Measurements from ENCODE around the gene SLC23A3.
"Not testable (repeated sequence)": the region's sequence is repeated elsewhere in the genome, so short reads cannot be mapped to it uniquely, and the experiment has no call there.

Gene SLC23A3

DNA sequence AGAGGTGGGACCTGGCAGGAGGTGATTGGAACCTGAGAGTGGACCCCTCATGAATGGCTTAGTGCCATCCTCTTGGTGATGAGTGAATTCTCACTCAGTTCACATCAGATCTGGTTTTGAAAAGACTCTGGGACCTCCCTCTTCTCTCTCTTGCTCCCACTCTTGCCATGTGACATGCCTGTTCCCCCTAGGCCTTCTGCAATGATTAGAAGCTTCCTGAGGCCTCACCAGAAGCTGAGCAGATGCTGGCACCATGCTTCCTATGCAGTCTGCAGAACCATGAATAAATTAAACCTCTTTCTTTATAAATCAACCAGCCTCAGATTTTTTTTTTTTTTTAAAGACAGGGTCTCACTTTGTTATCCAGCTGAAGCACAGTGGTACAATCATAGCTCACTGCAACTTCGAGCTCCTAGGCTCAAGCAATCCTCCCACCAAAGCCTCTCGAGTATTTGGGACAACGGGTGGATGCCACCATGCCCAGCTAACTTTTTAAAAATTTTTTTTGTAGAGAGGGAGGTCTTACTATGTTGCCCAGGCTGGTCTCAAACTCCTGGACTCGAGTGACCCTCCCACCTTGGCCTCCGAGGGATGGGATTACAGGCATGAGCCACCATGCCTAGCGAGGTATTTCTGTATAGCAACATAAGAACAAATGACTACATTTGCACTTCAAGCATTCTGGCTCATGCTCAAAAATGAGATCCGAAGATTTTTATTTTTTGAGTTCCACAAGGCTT is 34.8 kb upstream of the SLC23A3 start:
- DNase-seq = no peak

DNA sequence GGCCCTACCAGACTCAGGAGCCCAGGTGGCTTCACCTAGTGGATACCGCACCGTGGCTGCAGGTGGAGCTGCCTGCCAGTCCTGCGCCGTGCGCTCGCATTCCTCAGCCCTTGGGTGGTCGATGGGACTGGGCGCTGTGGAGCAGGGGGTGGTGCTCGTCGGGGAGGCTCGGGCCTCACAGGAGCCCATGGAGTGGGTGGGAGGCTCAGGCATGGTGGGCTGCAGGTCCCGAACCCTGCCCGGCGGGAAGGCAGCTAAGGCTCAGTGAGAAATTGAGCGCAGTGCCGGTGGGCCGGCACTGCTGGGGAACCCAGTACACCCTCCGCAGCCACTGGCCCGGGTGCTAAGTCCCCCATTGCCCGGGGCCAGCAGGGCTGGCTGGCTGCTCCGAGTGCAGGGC is 31.5 kb upstream of the SLC23A3 start:
- DNase-seq = not testable (repeated sequence)

DNA sequence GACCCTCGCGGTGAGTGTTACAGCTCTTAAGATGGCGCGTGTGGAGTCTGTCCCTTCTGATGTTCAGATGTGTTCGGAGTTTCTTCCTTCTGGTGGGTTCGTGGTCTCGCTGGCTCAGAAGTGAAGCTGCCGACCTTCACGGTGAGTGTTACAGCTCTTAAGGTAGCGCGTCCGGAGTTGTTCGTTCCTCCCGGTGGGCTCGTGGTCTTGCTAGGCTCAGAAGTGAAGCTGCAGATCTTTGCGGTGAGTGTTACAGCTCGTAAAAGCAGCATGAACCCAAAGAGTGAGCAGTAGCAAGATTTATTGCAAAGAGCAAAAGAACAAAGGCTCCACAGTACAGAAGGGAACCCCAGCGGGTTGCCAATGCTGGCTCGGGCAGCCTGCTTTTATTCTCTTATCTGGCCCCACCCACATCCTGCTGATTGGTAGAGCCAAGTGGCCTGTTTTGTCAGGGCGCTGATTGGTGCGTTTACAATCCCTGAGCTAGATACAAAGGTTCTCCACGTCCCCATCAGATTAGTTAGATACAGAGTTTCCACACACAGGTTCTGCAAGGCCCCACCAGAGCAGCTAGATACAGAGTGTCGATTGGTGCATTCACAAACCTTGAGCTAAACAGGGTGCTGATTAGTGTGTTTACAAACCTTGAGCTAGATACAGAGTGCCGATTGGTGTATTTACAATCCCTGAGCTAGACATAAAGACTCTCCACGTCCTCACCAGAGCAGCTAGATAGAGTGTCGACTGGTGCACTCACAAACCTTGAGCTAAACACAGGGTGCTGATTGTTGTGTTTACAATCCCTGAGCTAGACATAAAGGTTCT is 30.9 kb upstream of the SLC23A3 start:
- DNase-seq = not testable (repeated sequence)

DNA sequence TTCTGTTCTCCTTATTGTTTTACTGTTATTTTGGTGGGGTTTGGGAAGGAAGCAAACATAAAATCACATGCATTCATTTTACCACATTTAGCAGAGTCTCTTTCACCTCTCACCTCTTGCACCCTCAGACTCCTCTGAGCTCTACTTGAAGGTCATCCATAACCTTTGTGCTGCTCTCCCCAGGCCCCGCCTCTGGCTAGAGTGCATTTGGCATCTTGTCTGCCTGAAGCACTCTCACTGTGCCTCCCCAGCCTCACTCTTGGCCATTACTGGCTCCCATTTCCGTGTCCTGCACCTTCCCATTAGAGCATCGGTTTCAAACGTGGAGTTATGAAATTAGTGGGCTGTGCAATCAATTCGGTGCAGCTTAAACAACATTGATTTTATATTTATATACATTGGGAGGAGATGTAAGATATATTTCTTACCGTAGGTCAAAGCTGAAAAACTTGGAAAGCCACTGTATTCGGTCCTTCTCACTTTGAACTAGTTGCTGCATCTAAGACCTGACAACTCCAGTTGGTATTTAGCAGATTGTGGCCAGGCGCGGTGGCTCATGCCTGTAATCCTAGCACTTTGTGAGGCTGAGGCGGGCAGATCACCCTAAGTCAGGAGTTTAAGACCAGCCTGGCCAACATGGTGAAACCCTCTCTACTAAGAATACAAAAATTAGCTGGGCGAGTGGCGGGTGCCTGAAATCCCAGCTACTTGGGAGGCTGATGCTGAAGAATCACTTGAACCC is 29.8 kb upstream of the SLC23A3 start:
- no peak for DNase-seq

DNA sequence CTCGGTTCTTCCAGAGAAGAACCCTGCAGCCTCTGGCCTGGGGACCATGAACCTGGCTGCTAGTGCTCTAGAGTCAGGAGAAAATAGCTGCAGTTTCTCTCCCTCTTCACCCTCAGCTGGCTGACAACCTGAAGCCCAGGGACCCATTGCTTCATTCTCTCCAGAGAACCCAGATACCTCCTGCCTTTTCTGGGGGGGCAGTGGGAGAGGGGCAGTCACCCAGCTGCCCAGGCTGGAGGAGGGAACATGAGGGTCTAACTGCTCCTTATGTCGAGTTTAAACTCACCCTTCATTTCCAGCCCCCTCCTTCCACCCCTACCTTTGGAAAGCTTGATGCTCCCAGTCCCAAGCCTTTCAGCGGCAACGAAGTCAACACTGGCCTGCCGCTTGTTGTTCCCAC is 29.1 kb upstream of the SLC23A3 start:
- no peak for DNase-seq

DNA sequence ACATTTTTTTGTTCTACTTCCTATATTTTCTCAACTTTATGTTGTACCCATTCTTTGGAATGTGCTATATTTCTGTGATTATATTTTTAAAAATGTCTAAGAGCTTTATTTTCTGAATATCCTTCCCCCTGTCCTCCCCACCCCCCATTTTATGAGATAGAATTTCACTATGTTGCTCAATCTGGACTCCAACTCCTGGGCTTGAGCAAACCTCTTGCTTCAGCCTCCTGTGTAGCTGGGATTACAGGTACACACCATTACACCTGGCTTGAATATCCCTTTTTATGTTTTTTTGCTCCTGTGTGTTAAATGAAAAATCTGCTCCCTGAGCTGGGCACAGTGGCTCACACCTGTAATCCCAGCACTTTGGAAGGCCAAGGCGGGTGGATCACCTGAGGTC is 27.6 kb upstream of the SLC23A3 start:
- DNase-seq = no peak

DNA sequence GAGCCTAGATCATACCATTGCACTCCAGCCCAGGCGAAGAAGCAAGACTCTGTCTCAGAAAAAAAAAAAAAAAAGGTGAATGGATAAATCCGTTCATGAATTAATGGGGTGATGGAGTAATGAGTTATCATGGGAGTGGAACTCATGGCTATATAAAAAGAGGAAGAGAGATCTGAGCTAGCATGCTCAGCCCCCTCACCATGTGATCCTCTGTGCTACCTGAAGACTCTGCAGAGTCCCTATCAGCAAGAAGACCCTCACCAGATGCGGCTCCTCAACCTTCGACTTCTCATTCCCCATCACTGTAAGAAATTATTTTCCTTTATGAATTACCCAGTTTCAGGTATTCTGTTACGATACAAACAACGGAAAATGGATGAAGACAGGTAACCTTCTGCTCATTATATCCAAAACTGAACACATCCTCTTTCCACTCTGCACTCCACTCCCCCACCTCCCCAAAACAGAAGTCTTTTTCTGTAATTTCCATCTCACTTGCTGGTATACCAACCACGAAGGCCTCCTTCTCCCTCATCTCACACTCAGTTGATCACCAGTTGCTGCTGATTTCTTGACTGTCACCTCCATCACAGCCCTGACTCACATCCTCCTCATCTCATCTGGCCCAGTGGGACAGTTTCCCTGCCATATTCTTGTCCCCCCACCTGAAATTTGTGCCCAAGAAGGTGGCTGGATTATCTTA is 17.1 kb upstream of the SLC23A3 start:
- DNase-seq = no peak

DNA sequence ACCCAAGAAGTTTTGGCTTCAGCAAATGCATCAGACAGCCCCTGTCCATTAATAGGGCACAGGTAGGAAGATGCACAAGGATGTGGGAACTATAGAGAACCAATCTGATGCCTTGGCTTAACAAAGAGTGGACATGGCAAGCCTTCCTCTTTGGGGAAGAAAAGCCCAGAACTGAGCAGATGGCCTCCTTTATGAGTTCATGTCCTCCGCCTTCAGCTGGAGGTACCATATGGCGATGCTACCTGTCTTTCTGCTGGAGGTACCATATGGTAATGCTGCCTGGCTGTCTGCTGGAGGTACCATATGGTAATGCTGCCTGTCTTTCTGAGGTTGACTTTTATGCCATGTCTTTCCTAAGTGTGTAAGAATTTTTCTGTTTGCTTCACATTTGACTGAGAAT is 14.3 kb upstream of the SLC23A3 start:
- no peak for DNase-seq

DNA sequence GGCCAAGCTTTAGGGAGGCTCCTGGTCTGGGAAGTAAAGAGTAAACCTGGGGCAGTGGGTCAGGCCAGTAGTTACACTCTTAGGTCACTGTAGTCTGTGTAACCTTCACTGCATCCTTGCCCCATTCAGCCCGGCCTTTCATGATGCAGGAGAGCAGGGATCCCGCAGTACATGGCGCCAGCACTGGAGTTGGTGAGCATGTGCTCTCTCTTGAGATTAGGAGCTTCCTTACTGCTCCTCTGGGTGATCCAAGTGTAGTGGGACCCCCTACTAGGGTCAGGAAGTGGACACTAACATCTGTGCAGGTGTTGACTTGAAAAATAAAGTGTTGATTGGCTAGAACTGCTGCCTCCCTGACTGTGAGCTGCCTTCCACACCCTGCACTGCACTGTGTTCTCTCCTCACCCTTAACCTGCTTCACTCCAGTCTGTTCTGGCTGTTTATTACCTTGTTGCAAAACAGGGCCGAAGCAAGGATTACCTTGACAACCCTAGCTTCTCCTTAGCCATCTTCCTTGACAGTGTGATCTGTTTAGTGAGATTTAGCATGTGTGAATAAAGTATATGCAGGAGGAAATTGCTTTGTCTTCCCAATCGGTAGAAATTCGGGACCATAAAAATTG is 13.4 kb upstream of the SLC23A3 start:
- no peak for DNase-seq

DNA sequence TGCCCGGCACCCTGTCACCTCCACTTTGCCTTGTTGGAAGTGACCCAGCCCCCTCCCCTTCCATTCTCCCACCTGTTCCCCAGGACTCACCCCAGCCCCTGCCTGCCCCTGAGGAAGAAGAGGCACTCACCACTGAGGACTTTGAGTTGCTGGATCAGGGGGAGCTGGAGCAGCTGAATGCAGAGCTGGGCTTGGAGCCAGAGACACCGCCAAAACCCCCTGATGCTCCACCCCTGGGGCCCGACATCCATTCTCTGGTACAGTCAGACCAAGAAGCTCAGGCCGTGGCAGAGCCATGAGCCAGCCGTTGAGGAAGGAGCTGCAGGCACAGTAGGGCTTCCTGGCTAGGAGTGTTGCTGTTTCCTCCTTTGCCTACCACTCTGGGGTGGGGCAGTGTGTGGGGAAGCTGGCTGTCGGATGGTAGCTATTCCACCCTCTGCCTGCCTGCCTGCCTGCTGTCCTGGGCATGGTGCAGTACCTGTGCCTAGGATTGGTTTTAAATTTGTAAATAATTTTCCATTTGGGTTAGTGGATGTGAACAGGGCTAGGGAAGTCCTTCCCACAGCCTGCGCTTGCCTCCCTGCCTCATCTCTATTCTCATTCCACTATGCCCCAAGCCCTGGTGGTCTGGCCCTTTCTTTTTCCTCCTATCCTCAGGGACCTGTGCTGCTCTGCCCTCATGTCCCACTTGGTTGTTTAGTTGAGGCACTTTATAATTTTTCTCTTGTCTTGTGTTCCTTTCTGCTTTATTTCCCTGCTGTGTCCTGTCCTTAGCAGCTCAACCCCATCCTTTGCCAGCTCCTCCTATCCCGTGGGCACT is 12.7 kb upstream of the SLC23A3 start:
- DNase-seq = no peak

DNA sequence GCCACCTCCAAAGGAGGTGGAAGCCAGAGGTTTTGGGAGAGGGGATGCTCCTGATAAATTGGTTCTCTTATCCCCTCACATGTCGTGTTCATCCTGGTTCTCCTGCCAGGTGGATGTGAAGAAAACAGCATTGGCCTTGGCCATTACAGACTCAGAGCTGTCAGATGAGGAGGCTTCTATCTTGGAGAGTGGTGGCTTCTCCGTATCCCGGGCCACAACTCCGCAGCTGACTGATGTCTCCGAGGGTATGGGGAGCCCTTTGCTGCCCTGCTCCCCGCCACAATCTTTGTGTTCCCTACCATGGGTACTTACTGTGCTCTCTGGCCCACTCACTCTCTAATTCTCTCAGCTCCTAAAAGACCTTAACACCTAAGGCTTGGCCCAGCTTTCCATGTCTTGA is 11.7 kb upstream of the SLC23A3 start:
- no peak for DNase-seq

DNA sequence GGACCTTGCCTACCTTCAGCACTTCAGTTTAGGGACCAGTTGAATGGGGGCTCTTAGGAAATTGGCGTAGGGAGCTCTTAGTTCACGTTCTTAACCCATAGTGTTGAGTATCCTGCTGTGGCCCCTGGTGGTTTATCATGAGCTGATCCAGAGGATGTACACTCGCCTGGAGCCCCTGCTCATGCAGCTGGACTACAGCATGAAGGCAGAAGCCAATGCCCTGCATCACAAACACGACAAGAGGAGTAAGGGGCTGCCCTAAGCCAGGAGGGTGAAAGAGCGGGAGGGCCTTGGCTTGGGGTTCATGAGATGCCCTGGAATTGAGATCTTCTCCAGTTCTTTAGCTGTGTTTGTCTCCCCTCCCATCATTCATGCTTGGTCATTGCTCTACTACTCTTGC is 11.1 kb upstream of the SLC23A3 start:
- no peak for DNase-seq

DNA sequence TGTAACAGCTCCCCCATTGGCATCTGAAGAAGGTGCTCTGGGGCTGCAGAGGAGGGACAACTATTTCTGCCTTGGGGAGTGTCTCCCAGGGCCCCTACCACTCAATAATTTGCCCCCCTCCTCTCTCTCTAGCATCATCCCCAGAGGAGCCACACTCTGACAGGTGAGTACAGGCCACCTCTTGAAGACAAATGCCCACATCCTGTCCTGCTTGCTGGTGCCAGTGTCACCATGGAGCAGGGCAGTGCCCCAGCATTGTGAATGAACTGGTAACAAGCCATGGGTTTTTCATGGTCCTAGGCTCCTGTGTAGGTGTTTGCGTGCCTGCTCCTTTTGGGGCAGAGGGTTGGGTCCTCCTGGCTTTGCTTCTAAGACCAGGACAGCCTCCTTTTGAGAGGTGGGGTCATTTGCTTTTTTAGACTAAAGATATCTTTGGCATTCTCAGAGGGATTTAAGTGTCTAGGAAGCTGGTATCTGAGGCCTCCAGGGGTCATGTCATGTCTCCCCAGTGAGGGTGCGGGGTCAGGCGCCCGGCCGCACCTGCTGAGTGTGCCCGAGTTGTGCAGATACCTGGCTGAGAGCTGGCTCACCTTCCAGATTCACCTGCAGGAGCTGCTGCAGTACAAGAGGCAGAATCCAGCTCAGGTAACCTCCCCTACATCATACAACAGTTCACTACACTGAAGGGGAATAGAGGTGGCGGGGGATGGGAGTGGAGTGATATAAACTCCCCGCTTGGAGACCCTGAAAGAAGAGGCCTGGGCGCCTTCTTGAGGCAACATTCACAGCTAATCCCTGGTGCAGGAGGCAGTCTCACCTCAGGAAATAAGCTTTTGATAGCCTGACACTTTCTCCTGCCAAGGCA is 10.0 kb upstream of the SLC23A3 start:
- no peak for DNase-seq

DNA sequence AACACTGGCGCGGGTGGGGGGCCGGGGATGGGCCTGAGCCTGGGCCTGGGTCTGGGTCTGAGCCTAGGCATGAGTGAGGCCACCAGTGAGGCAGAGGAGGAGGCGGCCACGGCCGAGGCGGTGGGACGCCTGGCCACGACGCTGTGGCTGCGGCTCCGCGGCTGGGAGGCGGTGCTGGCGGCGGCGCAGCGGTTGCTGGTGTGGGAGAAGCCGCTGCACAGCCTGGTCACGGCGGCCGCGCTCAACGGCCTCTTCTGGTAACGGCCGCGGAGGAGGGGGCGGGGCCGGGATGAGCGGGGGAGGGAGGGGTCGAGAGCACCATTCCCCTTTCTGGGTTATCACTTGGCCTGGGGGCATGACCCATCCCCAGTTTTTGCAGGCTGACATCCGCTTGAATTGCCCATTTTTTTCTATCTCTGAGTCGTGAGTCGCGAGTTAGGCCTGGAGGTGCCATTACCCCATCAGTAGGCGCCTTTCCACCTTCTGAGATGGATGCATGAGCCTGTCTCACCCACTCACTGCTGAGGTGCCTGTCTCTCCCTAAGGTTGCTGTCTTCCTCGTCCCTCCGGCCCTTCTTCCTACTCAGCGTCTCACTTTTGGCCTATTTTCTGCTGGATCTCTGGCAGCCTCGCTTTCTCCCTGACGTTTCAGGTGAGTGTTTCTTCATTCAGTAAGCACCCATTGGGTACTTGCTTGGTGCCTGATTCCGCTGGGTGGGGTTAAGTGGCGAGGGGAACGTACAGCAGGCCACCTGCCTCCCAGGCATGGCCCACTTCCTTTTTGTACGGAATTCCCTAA is 8.7 kb upstream of the SLC23A3 start:
- peak; percentile 35 for DNase-seq

DNA sequence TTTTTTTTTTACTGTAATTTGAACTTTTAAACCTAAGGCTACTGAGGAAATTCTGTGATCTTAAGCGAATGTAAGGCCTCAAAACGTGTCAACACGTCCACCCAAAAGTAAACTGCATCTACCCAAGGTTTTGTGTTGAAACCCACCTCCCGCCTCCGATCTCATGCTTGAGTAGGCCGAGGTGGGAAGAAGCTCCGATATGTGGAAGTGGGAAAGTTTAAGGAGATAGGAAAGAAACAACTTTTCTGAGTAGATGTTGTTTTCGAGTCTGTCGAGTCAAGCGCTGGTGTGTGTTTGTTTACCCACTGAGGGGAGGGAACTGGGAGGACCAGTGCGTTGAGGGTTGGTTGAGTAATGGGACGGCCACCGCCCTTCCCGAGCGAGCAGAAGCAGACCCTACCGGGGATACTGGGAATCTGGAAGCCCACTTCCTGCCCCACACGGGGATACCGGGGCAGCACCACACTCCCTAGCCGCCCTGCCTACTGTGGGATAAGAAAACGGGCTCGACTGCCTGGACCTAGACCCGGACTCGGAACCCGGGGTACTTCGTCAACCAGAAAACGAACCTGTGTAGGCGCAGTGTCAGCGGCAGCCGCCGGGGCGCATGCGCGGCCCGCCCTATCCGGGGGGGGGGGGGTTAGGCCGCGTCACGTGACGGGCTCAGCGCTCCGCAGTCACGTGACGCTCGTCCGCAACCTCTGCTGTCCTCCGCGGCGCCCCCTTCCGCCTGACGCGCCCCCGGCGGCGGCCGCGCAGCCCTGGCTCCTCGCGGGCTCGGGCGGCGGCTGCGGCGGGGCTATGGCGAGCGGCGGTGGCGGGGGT is 7.9 kb upstream of the SLC23A3 start, which contains the start of gene RETREG2:
Gene RETREG2 (plus strand): TSS at position 724 of the 825 bp plus-strand sequence. CDS start 78 bp downstream, at position 802.
- peak; percentile 85 for DNase-seq

DNA sequence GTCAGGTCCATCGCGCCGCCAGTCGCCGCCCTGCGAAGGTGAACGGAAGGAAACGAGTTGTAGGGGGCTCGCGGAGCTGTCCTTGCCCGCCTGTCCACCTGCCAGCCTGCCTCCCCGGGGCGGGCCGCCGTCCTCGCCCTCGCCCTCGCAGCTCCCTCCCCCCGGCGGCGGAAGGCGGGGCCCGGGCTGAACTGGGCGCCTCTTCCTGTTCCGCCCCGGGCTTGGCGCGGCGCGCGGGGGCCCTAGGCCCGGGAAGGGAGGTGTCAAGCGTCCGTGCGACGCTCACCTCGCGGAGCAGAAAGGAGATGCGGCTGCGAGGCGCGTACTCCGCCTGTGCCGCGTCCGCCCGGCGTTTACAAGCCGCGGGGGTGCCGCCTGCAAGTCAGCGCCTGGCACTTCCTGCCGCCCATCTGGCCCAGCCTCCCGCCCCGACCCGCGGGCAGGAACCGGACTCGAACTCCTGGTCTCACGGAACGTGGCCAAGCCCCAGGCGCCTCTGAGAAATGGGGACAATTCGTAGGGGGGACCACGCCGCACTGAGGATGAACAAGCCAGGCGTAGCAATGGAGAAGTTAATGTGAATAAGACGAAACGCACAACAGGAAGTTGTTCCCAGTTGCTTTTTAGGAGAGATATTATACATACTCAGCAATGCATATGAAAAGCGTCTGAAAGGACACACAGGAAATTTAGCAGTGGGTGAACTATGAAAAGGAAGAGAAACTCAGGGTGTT is 7.2 kb upstream of the SLC23A3 start, which contains the start of gene CNPPD1:
Gene CNPPD1 (minus strand): TSS at position 108 of the 734 bp plus-strand sequence. CDS start 97 bp downstream, at position 11.
- DNase-seq = peak; percentile 89
